ENCODE results near the gene HHIPL1. TPM values are rescaled to one million over a fixed set of nuclear protein-coding genes. Genes with fewer than 3 reads are reported as not detected.
"Not testable (repeated sequence)": the region's sequence is repeated elsewhere in the genome, so short reads cannot be mapped to it uniquely, and the experiment has no call there.

HHIPL1 gene
- total RNA-seq, 4 donors from 2014 or later: 0.07 to 0.82 (median 0.14) TPM

GRCh38 chr14:99658218-99658845 lies 13.4 kb downstream of the HHIPL1 start:
- Histone ChIP-seq H3K9me3 (no peaks in the 10 kb centered on the region), H3K36me3 (no peaks in the 10 kb centered on the region), H3K4me1 (no peaks in the 10 kb centered on the region), H3K4me3 (no peak overlapping the region), H3K27ac (no peak overlapping the region), H3K27me3 (peaks cover 24 to 43% (median 30%) of the 10 kb centered on the region in 3 donors)
- DNase-seq: no peak
- intact Hi-C loops (cut with DNase I; ENCODE audit: low total_unique reads) (no loop called here), in situ Hi-C loops (cut with MboI; ENCODE audit: low sequenced_read_pairs in 4 of 4) (no loop called here)
- no peak for ATAC-seq
- TF ChIP-seq POLR2A (IDR thresholded peaks at IDR 0.05): no peak
- no peak for TF ChIP-seq CTCF (IDR thresholded peaks at IDR 0.05 in 4 of 5, conservative IDR thresholded peaks at IDR 0.05 in 1 of 5)

- TF ChIP-seq CTCF (IDR thresholded peaks at IDR 0.05 in 4 of 5, conservative IDR thresholded peaks at IDR 0.05 in 1 of 5) (no peak), POLR2A (IDR thresholded peaks at IDR 0.05) (no peak)
- Histone ChIP-seq H3K9me3 (no peaks in the 10 kb centered on the region), H3K4me3 (no peak overlapping the region), H3K36me3 (no peaks in the 10 kb centered on the region), H3K27ac (no peak overlapping the region), H3K4me1 (no peaks in the 10 kb centered on the region), H3K27me3 (peaks cover 24 to 43% (median 30%) of the 10 kb centered on the region in 3 donors)
- intact Hi-C loops (cut with DNase I; ENCODE audit: low total_unique reads) (no loop called here), in situ Hi-C loops (cut with MboI; ENCODE audit: low sequenced_read_pairs in 4 of 4) (no loop called here)
- no peak for ATAC-seq
- no peak for DNase-seq
Measured at GRCh38 chr14:99659333-99659741, 14.4 kb downstream of the HHIPL1 start.

GRCh38 chr14:99660006-99660566 lies 15.2 kb downstream of the HHIPL1 start:
- in situ Hi-C loops (cut with MboI; ENCODE audit: low sequenced_read_pairs in 4 of 4) (no loop called here), intact Hi-C loops (cut with DNase I; ENCODE audit: low total_unique reads) (no loop called here)
- ATAC-seq (no peak), DNase-seq (no peak)
- Histone ChIP-seq H3K27me3 (peaks cover 24 to 43% (median 30%) of the 10 kb centered on the region in 3 donors), H3K27ac (no peak overlapping the region), H3K9me3 (no peaks in the 10 kb centered on the region), H3K36me3 (no peaks in the 10 kb centered on the region), H3K4me1 (no peaks in the 10 kb centered on the region), H3K4me3 (no peak overlapping the region)
- TF ChIP-seq CTCF (IDR thresholded peaks at IDR 0.05 in 4 of 5, conservative IDR thresholded peaks at IDR 0.05 in 1 of 5) (no peak), POLR2A (IDR thresholded peaks at IDR 0.05) (no peak)

- intact Hi-C loops (cut with DNase I; ENCODE audit: low total_unique reads): no loop called here
Measured at GRCh38 chr14:99660794-99661193, 15.9 kb downstream of the HHIPL1 start.

GRCh38 chr14:99661206-99661605 lies 16.3 kb downstream of the HHIPL1 start:
- H3K4me1 ChIP-seq; intact Hi-C loops (cut with DNase I; ENCODE audit: low total_unique reads); ATAC-seq; H3K27ac ChIP-seq; DNase-seq; H3K36me3 ChIP-seq; H3K4me3 ChIP-seq; in situ Hi-C loops (cut with MboI; ENCODE audit: low sequenced_read_pairs in 4 of 4); H3K9me3 ChIP-seq: not testable (repeated sequence)
- peaks cover 21 to 35% (median 30%) of the 10 kb centered on the region in 3 donors for H3K27me3 ChIP-seq

More at GRCh38 chr14:99660794-99661193, 15.9 kb downstream of the HHIPL1 start:
- in situ Hi-C loops (cut with MboI; ENCODE audit: low sequenced_read_pairs in 4 of 4): no loop called here
- Histone ChIP-seq H3K4me1 (no peaks in the 10 kb centered on the region), H3K4me3 (no peak overlapping the region), H3K27me3 (peaks cover 21 to 38% (median 30%) of the 10 kb centered on the region in 3 donors), H3K9me3 (no peaks in the 10 kb centered on the region), H3K27ac (no peak overlapping the region), H3K36me3 (no peaks in the 10 kb centered on the region)
- ATAC-seq (no peak), DNase-seq (no peak)
- TF ChIP-seq CTCF (IDR thresholded peaks at IDR 0.05 in 4 of 5, conservative IDR thresholded peaks at IDR 0.05 in 1 of 5): no peak
- no peak for TF ChIP-seq POLR2A (IDR thresholded peaks at IDR 0.05)
